ENCODE results near the gene CENPC. TPM values are rescaled to one million over a fixed set of nuclear protein-coding genes. Genes with fewer than 3 reads are reported as not detected.

The CENPC gene
- polyA plus RNA-seq, 1 donor (not counting 4 experiments of a cell fraction or from before 2014, with no cell fraction given): 7.9 TPM

- H3K79me2 ChIP-seq (ENCODE audit: control insufficient read depth, insufficient read depth, low read length): peaks cover 22% of the 10 kb centered on the region
Observed at GRCh38 chr4:67521506-67521905, 23.8 kb downstream of the CENPC start.

GRCh38 chr4:67520141-67520540, 25.2 kb downstream of the CENPC start:
- no peaks in the 10 kb centered on the region for H3K9me1 ChIP-seq (ENCODE audit: control insufficient read depth, extremely low read depth, insufficient read depth, low read length)
- H2AFZ ChIP-seq (ENCODE audit: control insufficient read depth, low read length): no peak overlapping the region
- H3K36me3 ChIP-seq (ENCODE audit: control insufficient read depth in 2 of 2, extremely low read depth in 1 of 2, insufficient read depth in 2 of 2, low read length in 2 of 2): peaks cover 0 to 4% of the 10 kb centered on the region in 2 experiments
- no peak for TF ChIP-seq CTCF (optimal IDR thresholded peaks at IDR 0.05 in 1 of 3, IDR thresholded peaks at IDR 0.05 in 1 of 3, conservative IDR thresholded peaks at IDR 0.05 in 1 of 3; ENCODE audit: extremely low read depth in 1 of 3, insufficient read depth in 2 of 3, low read length in 3 of 3)
- no peak for TF ChIP-seq EZH2 (IDR thresholded peaks at IDR 0.05; ENCODE audit: low read length)
- H3K9ac ChIP-seq (ENCODE audit: control insufficient read depth, extremely low read depth, insufficient read depth, low read length): no peak overlapping the region
- DNase-seq (ENCODE audit: low read depth, low spot score) (no peak), FAIRE-seq (no peak)
- no peaks in the 10 kb centered on the region for H3K9me3 ChIP-seq (ENCODE audit: control insufficient read depth, low read depth, low read length)
- dilution Hi-C loops (cut with MboI; ENCODE audit: extremely low pct_ligation_motif_present, low sequenced_read_pairs): no loop called here
- no peak overlapping the region for H3K4me2 ChIP-seq (ENCODE audit: control insufficient read depth, extremely low read depth, insufficient read depth, low read depth, low read length)
- peaks cover 19% of the 10 kb centered on the region for H3K79me2 ChIP-seq (ENCODE audit: control insufficient read depth, insufficient read depth, low read length)
- H3K27ac ChIP-seq (ENCODE audit: control insufficient read depth, insufficient read depth, low read length): no peak overlapping the region
- peaks cover 9% of the 10 kb centered on the region for H3K4me1 ChIP-seq (ENCODE audit: control insufficient read depth, extremely low read depth, insufficient read depth, low read length)
- no peak overlapping the region for H3K4me3 ChIP-seq (ENCODE audit: control insufficient read depth in 2 of 3, extremely low read depth in 1 of 3, insufficient read depth in 2 of 3, low read depth in 1 of 3, low read length in 3 of 3)
- no peaks in the 10 kb centered on the region for H3K27me3 ChIP-seq (ENCODE audit: control insufficient read depth, extremely low read depth, insufficient read depth, low read length)
- H4K20me1 ChIP-seq (ENCODE audit: control insufficient read depth, extremely low read depth, insufficient read depth, low read length): no peaks in the 10 kb centered on the region

More at GRCh38 chr4:67521506-67521905, 23.8 kb downstream of the CENPC start:
- Histone ChIP-seq H4K20me1 (ENCODE audit: control insufficient read depth, extremely low read depth, insufficient read depth, low read length) (no peaks in the 10 kb centered on the region), H2AFZ (ENCODE audit: control insufficient read depth, low read length) (no peak overlapping the region), H3K9ac (ENCODE audit: control insufficient read depth, extremely low read depth, insufficient read depth, low read length) (no peak overlapping the region), H3K27ac (ENCODE audit: control insufficient read depth, insufficient read depth, low read length) (no peak overlapping the region), H3K9me1 (ENCODE audit: control insufficient read depth, extremely low read depth, insufficient read depth, low read length) (no peaks in the 10 kb centered on the region), H3K4me2 (ENCODE audit: control insufficient read depth, extremely low read depth, insufficient read depth, low read depth, low read length) (no peak overlapping the region), H3K36me3 (ENCODE audit: control insufficient read depth in 2 of 2, extremely low read depth in 1 of 2, insufficient read depth in 2 of 2, low read length in 2 of 2) (peaks cover 0 to 4% of the 10 kb centered on the region in 2 experiments), H3K27me3 (ENCODE audit: control insufficient read depth, extremely low read depth, insufficient read depth, low read length) (no peaks in the 10 kb centered on the region), H3K9me3 (ENCODE audit: control insufficient read depth, low read depth, low read length) (no peaks in the 10 kb centered on the region), H3K4me1 (ENCODE audit: control insufficient read depth, extremely low read depth, insufficient read depth, low read length) (peaks cover 9% of the 10 kb centered on the region), H3K4me3 (ENCODE audit: control insufficient read depth in 2 of 3, extremely low read depth in 1 of 3, insufficient read depth in 2 of 3, low read depth in 1 of 3, low read length in 3 of 3) (no peak overlapping the region)
- dilution Hi-C loops (cut with MboI; ENCODE audit: extremely low pct_ligation_motif_present, low sequenced_read_pairs): no loop called here
- FAIRE-seq: no peak
- TF ChIP-seq CTCF (optimal IDR thresholded peaks at IDR 0.05 in 1 of 3, IDR thresholded peaks at IDR 0.05 in 1 of 3, conservative IDR thresholded peaks at IDR 0.05 in 1 of 3; ENCODE audit: extremely low read depth in 1 of 3, insufficient read depth in 2 of 3, low read length in 3 of 3): no peak
- TF ChIP-seq EZH2 (IDR thresholded peaks at IDR 0.05; ENCODE audit: low read length): no peak
- DNase-seq (ENCODE audit: low read depth, low spot score): no peak
